A549 (cell line): ENCODE results near the gene CYP1A2. TPM values are rescaled to one million over a fixed set of nuclear protein-coding genes. Genes with fewer than 3 reads are reported as not detected.
"Not testable (repeated sequence)": the region's sequence is repeated elsewhere in the genome, so short reads cannot be mapped to it uniquely, and the experiment has no call there.

ENCODE experiments used
- ATAC-seq, 2 experiments: fragments of 200-7000 bp in 1 of 2; fragments of >200 bp in 1 of 2; cut with Nextera tagmentation in 1 of 2; cut with Tn5 transposase in 1 of 2; 3 replicates each; pipeline versions ENCODE4 v1.8.0 to v1.9.1; 2018 to 2020; ENCODE audit warnings: mild to moderate bottlenecking in 1 of 2, moderate library complexity in 1 of 2
- CTCF ChIA-PET: fragments of 300-600 bp; sonication (Branson Sonifier 250); formaldehyde crosslinking; extraction: SDS; loops from one replicate; lab custom pipeline; 2021; ENCODE audit warnings: antibody characterized with exemption, inconsistent platforms; lab: Yijun Ruan, JAX
- POLR2A ChIA-PET: fragments of 350-600 bp; formaldehyde crosslinking; extraction: SDS; loops from one replicate; lab custom pipeline; 2021; ENCODE audit warnings: antibody characterized with exemption, inconsistent platforms; lab: Yijun Ruan, JAX
- DNase-seq, 2 experiments: peaks; one replicate each; pipeline versions ENCODE4 v3.0.0 to v3.0.0-alpha.2; 2011 to 2016; ENCODE audit warnings: low read depth in 1 of 2, low spot score in 1 of 2
- FAIRE-seq: peaks from 2 replicates; lab custom pipeline; 2011; peaks lifted over from hg19 to GRCh38; lab: Jason Lieb, UNC
- H3K27ac ChIP-seq, 2 experiments: fragments of >200 bp; sonication (Bioruptor Twin); formaldehyde crosslinking; 3 replicates each; pipeline ENCODE4 v1.5.1; 2016 to 2017
- H3K4me1 ChIP-seq: fragments of >200 bp; sonication (Bioruptor Twin); formaldehyde crosslinking; 3 replicates; pipeline ENCODE4 v1.6.1; 2016
- H3K4me2 ChIP-seq: fragments of >200 bp; sonication (Bioruptor Twin); formaldehyde crosslinking; 3 replicates; pipeline ENCODE4 v1.6.1; 2016
- H3K4me3 ChIP-seq: fragments of >200 bp; sonication (Bioruptor Twin); formaldehyde crosslinking; 3 replicates; pipeline ENCODE4 v1.5.1; 2016
- H3K9me3 ChIP-seq: fragments of >200 bp; sonication (Bioruptor Twin); formaldehyde crosslinking; 3 replicates; pipeline ENCODE4 v1.6.1; 2016
- BCL3 ChIP-seq: fragments of >200 bp; sonication (Bioruptor Twin); formaldehyde crosslinking; IDR thresholded peaks from 3 replicates; pipeline ENCODE4 v1.6.1; 2016
- CHD2 ChIP-seq: fragments of 150-350 bp; IDR thresholded peaks from 2 replicates; pipeline ENCODE4 v1.6.1; 2014; ENCODE audit warnings: low read length; ENCODE audit not compliant: partially characterized antibody
- HMGXB4 ChIP-seq: fragments of 250-450 bp; sonication (Bioruptor Pico); IDR thresholded peaks from 2 replicates; pipeline ENCODE4 v1.5.0; 2021; ENCODE audit warnings: mild to moderate bottlenecking, moderate library complexity, borderline replicate concordance
- HOXA7 ChIP-seq: fragments of 250-450 bp; sonication (Bioruptor Pico); IDR thresholded peaks from 2 replicates; pipeline ENCODE4 v1.5.0; 2020; ENCODE audit warnings: mild to moderate bottlenecking, moderate library complexity
- HOXB5 ChIP-seq: fragments of 250-450 bp; sonication (Bioruptor Pico); IDR thresholded peaks from 2 replicates; pipeline ENCODE4 v1.5.0; 2020; ENCODE audit warnings: mild to moderate bottlenecking, moderate library complexity
- JUN ChIP-seq, 2 experiments: fragments of >200 bp; sonication (Bioruptor Twin); formaldehyde crosslinking; IDR thresholded peaks; 2 replicates in 1 of 2; 3 replicates in 1 of 2; pipeline ENCODE4 v1.6.1; 2016 to 2017
- KDM1A ChIP-seq: fragments of 200-600 bp; sonication (generic); IDR thresholded peaks from 2 replicates; pipeline ENCODE4 v1.6.1; 2016; ENCODE audit warnings: low read depth, mild to moderate bottlenecking
- NPAS2 ChIP-seq: fragments of 250-450 bp; sonication (Bioruptor Pico); IDR thresholded peaks from 2 replicates; pipeline ENCODE4 v1.8.0; 2022; ENCODE audit warnings: mild to moderate bottlenecking, moderate library complexity, borderline replicate concordance
- PBX3 ChIP-seq: IDR thresholded peaks from 2 replicates; pipeline ENCODE4 v1.6.1; 2012
- PHF8 ChIP-seq: fragments of 200-600 bp; sonication (generic); IDR thresholded peaks from 2 replicates; pipeline ENCODE4 v1.6.1; 2016; ENCODE audit warnings: low read depth, mild to moderate bottlenecking, antibody characterized with exemption, moderate library complexity, borderline replicate concordance
- RAD21 ChIP-seq, 2 experiments: fragments of >200 bp in 1 of 2; sonication (Bioruptor Twin) in 1 of 2; formaldehyde crosslinking in 1 of 2; IDR thresholded peaks in 1 of 2; conservative IDR thresholded peaks in 1 of 2; 2 replicates in 1 of 2; 3 replicates in 1 of 2; pipeline ENCODE4 v1.6.1; 2012 to 2018; ENCODE audit warnings: inconsistent platforms in 1 of 2
- RARB ChIP-seq: fragments of 250-450 bp; sonication (Bioruptor Pico); IDR thresholded peaks from 2 replicates; pipeline ENCODE4 v1.8.0; 2021; ENCODE audit warnings: mild to moderate bottlenecking, moderate library complexity
- SREBF2 ChIP-seq: fragments of 450-650 bp; IDR thresholded peaks from 2 replicates; pipeline ENCODE4 v1.6.1; 2014; ENCODE audit warnings: mild to moderate bottlenecking, moderate library complexity
- TP53 ChIP-seq: fragments of 250-450 bp; sonication (Bioruptor Pico); IDR thresholded peaks from 2 replicates; pipeline ENCODE4 v1.5.0; 2021; ENCODE audit warnings: mild to moderate bottlenecking, moderate library complexity
- USF2 ChIP-seq: fragments of 450-650 bp; IDR thresholded peaks from 2 replicates; pipeline ENCODE4 v1.6.1; 2014; ENCODE audit warnings: antibody characterized with exemption
- ZC3H11A ChIP-seq: fragments of 450-650 bp; IDR thresholded peaks from 2 replicates; pipeline ENCODE4 v1.6.1; 2014; ENCODE audit warnings: antibody characterized with exemption, mild to moderate bottlenecking
- ZFP36 ChIP-seq: fragments of 450-650 bp; IDR thresholded peaks from 2 replicates; pipeline ENCODE4 v1.6.1; 2014; ENCODE audit warnings: borderline replicate concordance; ENCODE audit not compliant: partially characterized antibody
- ZSCAN20 ChIP-seq: fragments of 250-450 bp; sonication (Bioruptor Pico); IDR thresholded peaks from 2 replicates; pipeline ENCODE4 v1.8.0; 2022; ENCODE audit warnings: mild to moderate bottlenecking, moderate library complexity
- WGBS: methylation state at CpG from one replicate; pipeline ENCODE4 v1.1.6; 2017; ENCODE audit errors: missing lambda C conversion rate; 5-methylcytosine and 5-hydroxymethylcytosine counted together
- polyA plus RNA-seq, 4 experiments: library from polyadenylated mRNA; depleted of rRNA in 3 of 4; stranded (reverse); fragments of >200 nt; fragmentation: RNase III in 1 of 4; extraction: RNeasy Plus Mini Kit Qiagen cat#74134 plus additional on column Dnase treatment in 1 of 4; gene quantifications; 2 replicates in 3 of 4; 3 replicates in 1 of 4; pipeline ENCODE4 v1.2.3, GENCODE V29; 2011 to 2017

CYP1A2 gene
- polyA plus RNA-seq, 2 of the 4 experiments (the other 2 are of a cell fraction): not detected

- Histone ChIP-seq H3K27ac (peak overlapping the region in 1 of 2 experiments; percentile 73; a peak in 3 of 6 replicates), H3K4me1 (peaks cover 4% of the 10 kb centered on the region; the same call in 1 of the 3 replicates), H3K4me2 (peak overlapping the region; percentile 92), H3K4me3 (peak overlapping the region; percentile 46), H3K9me3 (no peaks in the 10 kb centered on the region)
- ChIA-PET CTCF (interaction anchor here (0.8 to 2.9 kb wide), 3 partner anchors 42 to 94 kb away, joined by 3 to 11 read pairs (median 8); no protein-coding TSS in a partner anchor), POLR2A (no interaction called here)
- FAIRE-seq: no peak
- TF ChIP-seq JUN (IDR thresholded peaks at IDR 0.05) (no peak), HOXA7 (CRISPR knock-in tag) (no peak), ZC3H11A (no peak), RAD21 (conservative IDR thresholded peaks at IDR 0.05 in 1 of 2, IDR thresholded peaks at IDR 0.05 in 1 of 2) (no peak)
- ATAC-seq: no peak
- no peak for DNase-seq
- WGBS: 86% methylated on average over 24 of the region's 24 CpGs
These were observed 21.9 kb upstream of the CYP1A2 start for GRCh38 chr15:74726774-74727164.

- no peak overlapping the region for H3K4me2 ChIP-seq
- DNase-seq: no peak
- no peak for ATAC-seq
- H3K27ac ChIP-seq: no peak overlapping the region
- no peak for FAIRE-seq
- TF ChIP-seq RARB (CRISPR knock-in tag): no peak
- no peak for TF ChIP-seq PBX3
- no peak for TF ChIP-seq CHD2
- TF ChIP-seq, all 56 proteins: peak for 0
- Histone ChIP-seq H3K4me1 (peaks cover 4% of the 10 kb centered on the region; the same call in 1 of the 3 replicates), H3K9me3 (no peaks in the 10 kb centered on the region), H3K4me3 (no peak overlapping the region)
- 75% methylated on average over 6 of the region's 7 CpGs for WGBS
- POLR2A ChIA-PET: no interaction called here
- CTCF ChIA-PET: no interaction called here
These were observed 20.9 kb upstream of the CYP1A2 start for GRCh38 chr15:74727727-74728126.

- H3K4me3 ChIP-seq, H3K9me3 ChIP-seq, CTCF ChIA-PET, FAIRE-seq, H3K4me2 ChIP-seq, ATAC-seq, POLR2A ChIA-PET, H3K4me1 ChIP-seq, DNase-seq, H3K27ac ChIP-seq: not testable (repeated sequence)
- WGBS: 96% methylated on average over 5 of the region's 30 CpGs
These were observed 19.9 kb upstream of the CYP1A2 start for GRCh38 chr15:74728699-74729098.

GRCh38 chr15:74729372-74729771 lies 19.3 kb upstream of the CYP1A2 start:
- H3K4me2 ChIP-seq, POLR2A ChIA-PET, DNase-seq, ATAC-seq, H3K9me3 ChIP-seq, H3K27ac ChIP-seq, H3K4me1 ChIP-seq, H3K4me3 ChIP-seq, CTCF ChIA-PET, FAIRE-seq: not testable (repeated sequence)
- WGBS: 80% methylated on average over 6 of the region's 6 CpGs

- ATAC-seq (no peak), FAIRE-seq (no peak)
- no peak for TF ChIP-seq USF2
- TF ChIP-seq HMGXB4 (CRISPR knock-in tag): no peak
- TF ChIP-seq BCL3: no peak
- no peak for TF ChIP-seq SREBF2
- no peak for TF ChIP-seq PHF8
- TF ChIP-seq KDM1A: no peak
- TF ChIP-seq HOXA7 (CRISPR knock-in tag): no peak
- no peak for TF ChIP-seq ZSCAN20 (CRISPR knock-in tag)
- TF ChIP-seq TP53 (CRISPR knock-in tag): no peak
- no peak for TF ChIP-seq NPAS2 (CRISPR knock-in tag)
- TF ChIP-seq ZFP36: no peak
- no peak for TF ChIP-seq HOXB5
These were observed 17.9 kb upstream of the CYP1A2 start for GRCh38 chr15:74730619-74731316.

More at GRCh38 chr15:74730619-74731316, 17.9 kb upstream of the CYP1A2 start:
- CTCF ChIA-PET: interaction anchor here (1.4 to 1.5 kb wide), 2 partner anchors 10 to 38 kb away, joined by 4 to 9 read pairs; no protein-coding TSS in a partner anchor
- peaks cover 4% of the 10 kb centered on the region; the same call in 1 of the 3 replicates for H3K4me1 ChIP-seq
- WGBS: 79% methylated on average over 6 of the region's 7 CpGs
- H3K4me3 ChIP-seq: no peak overlapping the region
- H3K9me3 ChIP-seq: no peaks in the 10 kb centered on the region
- H3K4me2 ChIP-seq: no peak overlapping the region
- no peak overlapping the region for H3K27ac ChIP-seq
- POLR2A ChIA-PET: no interaction called here
- DNase-seq: no peak
